Myocyte (in vitro differentiated cells): Measurements from ENCODE around the gene PLSCR4. TPM values are rescaled to one million over a fixed set of nuclear protein-coding genes. Genes with fewer than 3 reads are reported as not detected.

Experiments
- DNase-seq: peaks from one replicate; pipeline ENCODE4 v3.0.0-alpha.2; 2012; ENCODE audit warnings: low read depth
- total RNA-seq: library from RNA; depleted of rRNA; stranded (reverse); fragments of >200 nt; gene quantifications from 2 replicates; pipeline ENCODE4 v1.2.3, GENCODE V29; 2014

Gene PLSCR4
- total RNA-seq, 1 donor from 2014 or later, result 8.5 TPM

DNA sequence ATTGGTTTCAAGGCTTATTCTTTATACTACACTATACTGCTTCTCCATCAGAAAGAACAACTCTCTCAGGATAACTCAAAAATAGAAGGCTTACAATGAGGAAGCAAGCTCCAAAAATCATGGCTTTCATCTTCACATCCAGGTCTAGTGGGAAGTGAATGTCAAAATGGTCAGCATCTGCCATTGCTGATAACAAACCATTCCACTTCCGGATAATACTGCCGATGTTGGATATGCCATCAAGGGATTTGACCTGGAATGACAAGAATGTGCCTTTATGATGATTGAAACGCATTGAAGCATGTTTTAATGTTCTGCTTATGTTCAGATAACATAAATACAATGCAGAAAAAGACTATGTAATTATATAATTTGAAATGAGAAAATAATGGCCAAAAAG lies 55.9 kb downstream of the PLSCR4 start:
- DNase-seq, result no peak

DNA sequence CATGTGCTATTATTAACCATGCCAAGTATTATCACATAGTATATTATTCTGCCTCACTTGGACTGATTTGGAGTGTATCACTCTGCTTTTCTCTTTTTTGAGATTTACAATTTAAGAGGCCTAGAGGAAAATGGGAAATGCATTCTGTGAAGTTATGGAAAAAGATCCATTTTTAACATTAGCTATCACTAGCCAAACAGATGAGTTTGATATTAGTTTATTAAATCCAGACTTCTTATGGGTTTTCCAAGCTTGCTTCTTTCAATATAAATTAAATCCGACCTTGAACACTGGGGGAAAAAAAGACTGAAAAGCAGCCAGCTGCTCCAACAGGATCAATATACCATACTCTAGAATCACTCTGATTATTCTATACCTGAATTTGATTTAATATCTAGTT lies 59.9 kb downstream of the PLSCR4 start:
- no peak for DNase-seq

DNA sequence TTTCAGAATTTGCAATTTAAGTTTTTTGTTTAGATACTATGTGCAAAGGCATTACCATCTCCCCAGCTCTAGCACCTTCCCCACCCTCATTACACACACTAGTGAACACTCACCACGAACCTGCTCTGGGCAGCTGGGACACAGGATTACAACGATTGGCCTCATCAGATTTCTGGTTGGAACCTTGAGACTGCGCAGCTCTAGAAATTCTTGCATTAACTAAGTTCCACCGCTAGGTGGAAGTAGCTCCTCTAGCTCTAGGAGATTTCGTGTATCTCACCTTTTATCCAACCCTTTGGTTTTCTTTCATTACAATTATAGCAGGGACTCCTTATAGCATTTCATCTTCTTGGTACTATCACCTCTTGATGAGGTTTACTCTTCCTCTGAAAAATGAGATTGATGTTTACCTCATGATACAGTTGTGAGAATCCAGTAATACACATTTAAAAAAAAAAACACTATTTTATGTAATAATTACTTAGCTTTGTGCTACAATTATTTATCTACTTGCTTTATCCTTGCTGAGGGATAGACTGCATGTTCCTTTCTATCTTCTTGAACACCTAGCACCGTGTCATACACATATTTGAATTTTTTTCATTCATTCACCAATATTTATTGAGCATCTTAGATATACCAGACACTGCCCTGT lies 61.3 kb downstream of the PLSCR4 start:
- peak; percentile 69 for DNase-seq

DNA sequence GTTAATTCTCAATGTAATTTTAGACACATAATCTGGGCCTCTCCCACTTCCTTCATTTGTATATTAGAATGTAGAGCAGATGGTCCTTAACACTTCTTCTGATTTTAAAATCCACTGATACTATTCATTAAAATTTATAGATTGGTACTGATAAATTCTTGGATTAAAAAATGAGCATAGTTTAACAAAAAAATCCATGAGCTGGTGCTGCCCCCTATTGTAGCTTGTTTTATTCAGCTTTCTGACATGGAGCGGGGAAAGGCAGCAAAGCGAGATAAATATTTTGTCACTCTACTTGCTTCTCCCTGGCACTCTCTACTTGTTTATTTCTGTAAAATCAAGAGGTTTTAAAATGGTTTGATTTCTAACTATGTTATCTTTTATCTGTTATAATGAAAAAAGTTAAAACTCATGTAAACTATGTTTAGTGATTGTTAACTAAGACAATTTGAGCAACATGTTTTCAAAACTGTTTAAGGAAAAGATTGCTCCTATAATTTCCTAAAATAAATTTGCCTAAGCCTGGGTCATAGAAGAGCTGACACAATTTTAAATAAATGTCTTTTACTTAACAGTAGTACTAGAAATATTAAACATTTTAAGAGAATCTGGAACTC lies 63.5 kb downstream of the PLSCR4 start:
- peak; percentile 53 for DNase-seq

DNA sequence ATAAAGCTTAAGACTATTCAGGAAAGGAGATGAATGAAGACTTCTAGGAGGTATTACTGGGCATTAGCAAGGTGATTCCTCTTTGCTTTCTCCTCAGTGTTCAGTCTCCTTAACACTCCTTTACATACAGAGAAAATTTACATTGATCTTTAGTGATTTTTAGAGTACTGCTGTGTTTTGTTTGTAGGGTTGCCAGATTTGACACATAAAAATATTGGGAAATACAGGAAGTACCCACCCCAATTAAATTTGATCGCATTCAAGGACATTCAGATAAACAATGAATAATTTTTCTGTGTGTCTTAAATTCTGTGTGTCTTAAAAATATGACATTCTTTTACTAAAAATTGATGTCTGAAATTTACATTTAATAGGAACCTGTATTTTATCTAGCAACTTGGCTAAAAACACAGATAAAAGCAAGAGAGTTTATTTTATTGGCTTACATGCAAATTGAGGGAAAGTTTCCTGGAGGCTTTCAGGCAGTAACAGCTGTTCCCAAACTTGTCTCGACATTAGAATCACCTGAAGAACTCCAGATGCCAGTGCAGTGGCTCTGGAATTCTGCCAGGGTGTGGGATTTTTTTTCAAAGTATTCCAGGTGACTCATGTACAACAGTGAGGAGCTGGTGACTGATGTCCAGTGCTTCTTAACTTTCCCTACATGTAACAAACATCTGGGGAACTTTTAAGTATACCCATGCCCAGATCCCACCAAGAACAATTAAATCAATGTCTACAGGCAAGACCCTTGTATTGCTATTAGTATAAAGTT lies 66.5 kb downstream of the PLSCR4 start:
- no peak for DNase-seq

DNA sequence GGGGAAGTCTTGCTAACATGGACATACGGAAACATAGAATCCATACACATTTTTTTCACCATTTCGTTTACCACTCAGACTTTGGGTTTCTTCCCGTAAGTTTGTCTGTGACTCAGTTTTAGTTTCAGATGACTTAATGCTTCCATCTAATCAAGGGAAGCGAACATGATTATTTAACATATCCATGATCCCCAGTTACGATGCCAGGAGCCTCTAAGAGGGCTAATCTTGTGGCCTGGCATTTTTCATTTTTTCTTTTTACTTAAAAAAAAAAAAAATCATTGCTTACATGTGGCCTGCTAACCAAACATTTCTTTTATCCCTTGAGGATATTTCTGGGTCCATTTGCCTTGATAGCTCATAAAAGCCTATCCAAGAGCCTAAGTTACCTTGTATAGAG lies 69.7 kb downstream of the PLSCR4 start:
- no peak for DNase-seq

DNA sequence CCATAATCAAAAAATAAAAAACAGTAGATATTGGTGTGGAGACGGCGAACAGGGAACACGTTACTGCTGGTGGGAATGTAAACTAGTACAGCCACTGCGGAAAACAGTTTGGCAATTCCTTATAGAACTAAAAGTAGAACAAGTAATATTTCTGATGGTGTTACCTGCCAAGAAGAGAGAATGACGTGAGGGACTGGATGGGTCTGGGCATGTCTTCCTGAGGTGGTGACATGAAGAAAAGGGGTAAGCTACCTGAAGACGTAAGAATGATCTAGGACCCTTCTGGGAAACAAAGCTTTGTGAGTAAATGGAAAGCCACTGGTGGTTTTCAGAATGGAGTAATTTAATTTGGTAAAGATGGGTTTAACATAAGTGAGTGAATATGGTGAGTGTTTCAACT lies 70.5 kb downstream of the PLSCR4 start:
- DNase-seq, result no peak

DNA sequence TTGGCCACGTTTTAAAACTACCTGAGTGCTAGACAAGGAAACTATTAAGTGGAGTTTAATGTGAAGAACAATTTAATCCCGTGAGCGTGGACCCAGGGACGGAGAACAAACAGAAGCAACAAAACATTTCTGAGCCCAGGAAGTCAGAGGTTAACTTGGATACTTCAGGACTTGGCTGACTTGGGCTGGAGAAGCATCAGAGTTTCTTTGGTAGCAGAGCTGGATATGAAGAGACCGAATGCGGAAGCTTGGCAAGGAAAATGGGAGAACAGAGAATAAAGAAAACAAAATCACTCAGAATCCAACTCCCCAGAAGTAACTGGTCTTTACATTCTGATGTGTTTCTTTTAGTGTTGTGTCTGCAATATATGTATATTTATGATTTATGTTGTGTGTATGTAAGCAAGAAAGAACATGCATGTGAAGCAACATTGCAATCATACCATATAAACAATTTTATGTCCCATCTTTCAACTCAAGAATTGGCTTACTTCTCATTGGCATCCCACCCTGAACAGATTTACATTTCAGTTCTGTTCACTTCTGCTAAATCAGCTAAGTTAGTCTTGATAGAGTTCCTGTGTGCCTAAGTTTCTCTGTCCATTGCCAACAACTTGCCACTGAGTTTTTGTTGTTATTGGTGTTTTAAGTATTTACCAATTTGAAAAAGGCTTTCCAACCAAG lies 72.8 kb downstream of the PLSCR4 start:
- DNase-seq, result no peak

DNA sequence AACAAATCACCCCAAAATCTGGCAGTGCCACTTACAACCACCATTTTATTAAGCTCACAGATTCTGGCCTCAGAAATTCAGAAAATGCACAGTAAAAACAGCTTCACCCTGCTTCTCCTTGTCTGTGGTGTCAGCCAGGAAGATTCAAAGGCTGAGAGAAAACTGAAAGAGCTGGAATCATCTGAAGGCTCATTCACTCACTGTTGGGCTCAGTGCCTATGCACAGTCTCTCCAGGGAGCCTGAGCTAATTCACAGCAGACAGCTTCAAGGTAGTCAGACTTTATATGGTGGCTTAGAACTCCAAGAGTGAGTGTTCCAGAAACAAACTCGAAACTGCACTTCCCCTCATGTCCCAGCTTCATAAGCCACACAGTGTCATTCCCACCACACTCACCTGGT lies 73.4 kb downstream of the PLSCR4 start:
- DNase-seq, result no peak

DNA sequence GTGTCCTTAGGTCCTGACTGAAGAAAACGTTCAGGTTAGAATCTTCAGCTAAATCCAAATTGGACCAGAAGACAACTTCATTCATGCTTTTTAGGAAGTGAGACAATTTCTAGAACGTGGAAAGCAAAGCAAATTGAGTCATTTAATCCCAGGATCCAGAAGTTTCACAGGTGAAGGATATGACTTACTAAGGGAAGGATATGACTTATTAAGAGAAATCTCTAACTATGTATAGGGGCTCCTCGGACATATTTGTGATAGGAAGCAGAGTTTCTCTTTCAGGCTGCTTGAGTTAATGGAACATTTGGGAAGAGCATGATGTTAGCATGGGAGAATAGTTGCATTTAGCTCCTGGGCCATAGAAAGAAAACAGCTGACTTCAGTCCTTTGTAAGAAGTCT lies 73.8 kb downstream of the PLSCR4 start:
- DNase-seq, result no peak

DNA sequence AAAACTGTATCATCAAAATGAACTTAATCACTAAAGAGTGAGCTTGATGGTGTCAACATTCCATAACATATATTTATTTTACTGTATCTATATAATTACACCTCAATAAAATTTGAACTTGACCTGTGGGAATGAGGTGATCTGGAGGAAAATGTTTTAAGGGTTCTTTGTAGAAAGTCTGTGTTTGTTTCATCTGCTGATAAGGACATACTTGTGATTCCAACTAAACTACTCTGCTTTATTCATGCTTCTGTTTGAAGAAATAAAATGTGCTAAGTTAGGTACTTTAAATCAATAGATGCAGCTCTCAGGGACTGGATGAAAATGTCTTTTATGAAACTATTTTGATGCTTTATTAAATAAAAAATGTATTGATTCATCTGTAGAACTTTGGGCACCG lies 78.3 kb downstream of the PLSCR4 start:
- no peak for DNase-seq

DNA sequence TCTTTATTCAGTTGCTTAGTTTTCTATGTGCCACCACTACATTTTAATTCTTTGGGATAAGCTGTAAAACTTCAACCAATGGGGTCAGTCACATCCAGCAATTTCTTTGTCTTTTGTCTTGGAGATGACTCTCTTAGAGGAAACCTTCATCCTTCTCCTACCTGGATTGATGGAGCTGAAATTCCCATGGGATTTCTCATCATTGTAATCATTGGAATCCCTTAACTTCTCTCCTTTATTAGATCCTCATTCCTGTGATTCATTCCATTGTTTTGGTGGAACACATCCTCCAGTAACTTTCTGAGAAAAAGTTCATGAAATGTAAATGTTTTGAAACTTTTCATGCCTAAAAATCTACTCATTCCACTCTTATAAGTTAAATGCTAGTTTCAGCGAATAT lies 80.3 kb downstream of the PLSCR4 start:
- no peak for DNase-seq

DNA sequence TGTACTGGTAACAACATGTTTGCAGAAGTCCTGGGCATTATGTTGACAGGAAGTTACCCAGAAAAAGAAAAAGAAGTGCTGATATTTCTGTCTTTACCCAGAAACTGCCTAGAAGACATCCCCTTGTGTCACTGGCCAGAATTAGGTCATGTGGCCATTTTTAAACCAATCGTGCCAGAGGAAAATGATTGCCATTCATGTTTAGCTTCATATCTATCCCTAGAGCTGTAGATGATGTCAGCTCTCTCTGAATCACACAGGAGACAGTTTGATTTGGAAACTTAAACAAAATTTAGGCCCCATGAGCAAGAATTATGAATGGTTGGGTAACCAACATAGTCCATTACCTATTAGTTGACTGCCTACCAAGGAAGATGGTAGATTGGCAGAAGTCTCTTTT lies 81.0 kb downstream of the PLSCR4 start:
- no peak for DNase-seq

DNA sequence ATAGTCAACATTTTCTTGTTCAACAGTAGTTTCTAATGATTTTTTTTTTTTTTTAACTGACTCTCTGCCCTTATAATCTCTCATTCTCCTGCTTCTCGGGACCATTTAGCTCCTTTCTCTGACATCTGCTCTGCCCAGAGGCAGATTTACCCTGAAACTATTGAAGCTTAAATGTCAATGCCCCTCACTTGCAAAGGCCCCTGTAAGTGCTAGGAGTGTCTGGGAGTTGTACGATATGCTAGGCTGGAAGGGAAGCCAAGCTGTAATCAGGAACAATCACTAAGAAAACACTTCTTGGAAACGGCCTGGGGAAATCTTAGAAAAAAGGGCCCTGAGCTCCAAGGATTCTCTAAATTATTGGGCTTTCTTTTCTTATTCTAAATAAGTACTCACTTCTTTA lies 84.1 kb downstream of the PLSCR4 start:
- peak; percentile 22 for DNase-seq

DNA sequence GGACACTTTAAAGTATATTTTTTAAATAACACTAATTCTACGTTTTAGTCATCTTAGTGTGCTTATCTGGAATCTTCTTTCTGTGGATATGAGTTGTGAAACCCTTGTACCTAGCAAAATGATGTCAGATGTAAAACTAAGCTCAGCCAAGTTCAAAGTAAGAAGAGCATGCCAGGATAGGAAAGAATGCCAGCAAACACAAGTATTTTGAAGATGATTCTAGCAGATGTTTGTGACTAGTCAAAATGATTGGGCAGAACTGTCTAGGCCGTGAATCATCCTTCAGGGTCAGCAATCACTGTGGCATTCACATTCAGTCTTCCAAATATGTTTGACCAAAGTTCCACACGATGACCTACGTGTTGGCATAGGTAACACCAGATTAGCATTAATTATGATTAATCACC lies 84.5 kb downstream of the PLSCR4 start:
- peak; percentile 78 for DNase-seq

DNA sequence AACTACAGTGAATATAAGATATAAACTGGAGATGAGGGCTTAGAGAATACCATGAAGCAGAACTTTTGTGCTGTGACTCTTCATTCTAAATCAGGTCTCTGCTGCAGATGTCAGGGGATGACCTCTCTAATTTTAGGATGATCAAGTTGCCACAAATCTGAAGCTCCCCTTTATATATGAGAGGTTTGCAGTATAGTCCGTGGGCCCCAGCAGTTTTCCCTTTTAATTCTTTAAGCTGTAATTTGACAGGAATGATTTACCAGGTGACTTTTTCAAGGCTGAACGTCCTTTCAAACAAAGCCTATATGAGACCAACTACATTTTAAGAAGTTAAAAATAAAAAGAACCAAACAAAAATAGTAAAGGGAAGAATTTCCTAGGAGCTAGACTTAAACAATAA lies 85.0 kb downstream of the PLSCR4 start:
- DNase-seq, result no peak

DNA sequence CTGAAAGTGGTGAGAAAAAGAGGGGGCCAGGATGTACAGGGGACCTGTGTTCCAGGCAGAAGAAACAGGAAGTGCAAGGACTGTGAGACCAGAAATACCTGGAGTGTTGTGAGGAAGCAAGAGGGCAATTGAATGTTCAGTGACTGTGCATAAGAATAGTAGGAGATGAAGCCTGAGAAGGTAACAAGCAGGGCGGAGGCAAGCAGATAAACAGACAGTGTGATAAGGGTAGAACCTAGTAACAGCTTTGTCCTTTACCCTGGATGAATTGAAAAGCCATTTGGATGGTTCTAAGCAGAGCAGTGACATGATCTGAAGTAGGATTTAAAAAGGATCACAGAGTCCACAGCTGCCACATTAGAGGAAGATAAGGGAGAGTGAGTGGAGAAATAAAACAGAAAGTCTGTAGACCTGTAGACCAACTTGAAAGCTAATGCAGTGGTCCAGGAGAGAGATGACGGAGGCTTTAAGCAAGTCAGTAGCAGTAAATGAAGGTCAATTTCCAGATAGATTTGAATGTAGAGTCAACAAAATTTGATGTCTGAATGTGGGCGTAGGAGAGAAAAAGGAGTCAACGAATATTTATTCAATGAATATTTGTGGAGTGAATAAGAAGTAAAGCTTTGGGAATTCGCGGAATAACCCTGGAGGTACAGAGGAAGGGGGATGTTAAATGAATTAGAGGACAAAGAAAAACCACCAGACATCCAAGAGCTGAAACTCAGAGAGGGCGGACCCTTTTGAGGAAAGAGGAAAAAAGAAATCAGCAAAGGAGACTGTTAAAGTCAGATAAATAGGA lies 85.7 kb downstream of the PLSCR4 start:
- peak; percentile 35 for DNase-seq

DNA sequence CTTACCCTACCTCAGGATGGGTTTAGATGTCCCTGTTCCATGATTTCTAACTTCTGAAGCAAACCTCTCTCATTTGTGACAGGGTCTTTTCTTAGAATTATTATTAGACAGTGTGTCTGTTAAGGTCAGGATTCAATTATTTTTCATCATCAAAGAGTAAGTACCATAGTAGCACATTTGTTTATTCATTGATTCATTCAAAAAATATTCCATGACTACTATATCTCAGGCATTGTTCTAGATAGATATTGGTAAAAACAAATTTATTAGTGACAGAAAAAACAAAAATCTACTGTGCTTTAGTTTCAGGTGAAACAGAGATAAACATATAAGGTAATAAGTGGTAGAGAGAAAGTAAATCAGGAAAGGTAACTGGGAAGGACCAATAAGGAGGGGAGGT lies 86.4 kb downstream of the PLSCR4 start:
- no peak for DNase-seq

DNA sequence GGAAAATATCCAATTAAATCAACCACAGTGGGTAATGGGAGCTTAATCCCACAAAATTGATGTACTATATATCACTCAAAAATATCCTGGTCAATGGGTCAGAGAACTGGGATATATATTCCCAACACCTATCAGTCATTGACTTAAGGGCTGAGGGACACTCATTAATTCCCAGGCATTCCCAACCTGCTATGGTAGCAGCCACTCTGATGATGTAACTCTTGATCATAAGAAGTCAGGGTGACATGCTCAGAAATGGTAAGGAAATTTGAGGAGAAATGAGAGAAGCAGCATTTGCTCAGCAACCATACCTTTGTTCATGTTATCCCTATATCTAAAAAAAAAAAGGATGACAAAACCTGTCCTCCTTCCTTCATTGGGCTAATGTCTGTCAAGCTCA lies 86.8 kb downstream of the PLSCR4 start:
- DNase-seq, result no peak

DNA sequence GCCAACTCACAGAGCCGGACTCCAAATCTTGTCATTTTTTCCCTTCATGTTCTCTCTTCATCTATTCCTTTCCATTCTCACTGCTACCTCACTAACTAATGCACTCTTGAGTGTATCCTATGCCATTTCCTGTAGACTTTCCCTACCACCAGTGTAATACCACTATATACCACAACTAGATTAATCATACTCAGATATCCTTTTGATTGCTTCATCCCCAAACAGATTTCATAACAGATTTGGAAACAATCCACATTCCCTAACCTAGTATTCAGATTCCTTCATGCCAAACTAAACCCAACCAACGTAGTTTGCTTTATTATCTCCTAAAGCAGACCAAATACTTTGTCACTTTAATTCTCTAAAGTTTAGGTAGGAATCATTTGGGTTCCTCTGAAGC lies 87.3 kb downstream of the PLSCR4 start:
- peak; percentile 69 for DNase-seq

DNA sequence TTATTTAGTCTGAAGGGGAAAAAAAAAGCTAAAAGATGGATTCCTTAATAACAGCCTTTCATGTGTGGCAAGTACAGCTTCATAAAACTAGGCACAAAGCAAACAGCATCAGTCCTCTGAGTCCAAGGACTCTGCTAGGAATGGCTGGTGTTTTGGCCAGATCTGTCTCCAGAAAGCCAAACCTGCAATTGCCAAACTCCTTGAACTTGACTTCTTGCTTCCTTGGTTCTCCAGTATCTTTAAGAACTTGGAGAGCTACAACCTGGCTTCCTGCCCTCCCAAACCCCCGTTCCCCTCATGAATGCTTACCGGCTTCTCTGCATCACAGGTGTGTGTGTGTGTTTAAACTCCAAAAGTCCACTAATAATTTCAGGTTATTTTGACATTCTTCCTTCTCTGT lies 88.3 kb downstream of the PLSCR4 start:
- no peak for DNase-seq
